Osteoblast (primary cell): ENCODE results near the gene TM2D3. TPM values are rescaled to one million over a fixed set of nuclear protein-coding genes. Genes with fewer than 3 reads are reported as not detected.
A peak's percentile ranks its signal among the peaks of the same experiment; 100 is the strongest.

Experiments
- DNase-seq: peaks from one replicate; pipeline ENCODE4 v3.0.0; 2011; ENCODE audit warnings: low spot score, mixed read lengths; ENCODE audit not compliant: insufficient read length; ENCODE audit errors: missing footprints
- H2AFZ ChIP-seq: 2 replicates; pipeline ENCODE4 v1.6.0; 2011; ENCODE audit warnings: mild to moderate bottlenecking, low read length
- H3K27ac ChIP-seq: 2 replicates; pipeline ENCODE4 v1.5.1; 2011; ENCODE audit warnings: mild to moderate bottlenecking, low read depth, low read length, moderate library complexity
- H3K27me3 ChIP-seq: 2 replicates; pipeline ENCODE4 v1.6.0; 2012; ENCODE audit warnings: mild to moderate bottlenecking, control low read depth, inconsistent platforms, low read length, moderate library complexity; ENCODE audit not compliant: insufficient read depth
- H3K36me3 ChIP-seq: 2 replicates; pipeline ENCODE4 v1.5.1; 2011; ENCODE audit warnings: mild to moderate bottlenecking, low read length, control low read depth, moderate library complexity; ENCODE audit not compliant: insufficient read depth
- H3K4me1 ChIP-seq: 2 replicates; pipeline ENCODE4 v1.5.1; 2011; ENCODE audit warnings: mild to moderate bottlenecking, low read length, control low read depth, moderate library complexity; ENCODE audit not compliant: insufficient read depth
- H3K4me2 ChIP-seq: 2 replicates; pipeline ENCODE4 v1.6.0; 2011; ENCODE audit warnings: mild to moderate bottlenecking, low read length; ENCODE audit not compliant: insufficient read depth
- H3K4me3 ChIP-seq: fragments of 200-600 bp; sonication (generic); 3 replicates; pipeline ENCODE4 v1.5.1; 2012; ENCODE audit warnings: mild to moderate bottlenecking, low read length, inconsistent platforms; ENCODE audit not compliant: insufficient read depth
- H3K79me2 ChIP-seq: 2 replicates; pipeline ENCODE4 v1.6.0; 2012; ENCODE audit warnings: mild to moderate bottlenecking, low read length, control low read depth, inconsistent platforms; ENCODE audit not compliant: insufficient read depth
- H3K9me3 ChIP-seq: 2 replicates; pipeline ENCODE4 v1.5.1; 2011; ENCODE audit warnings: low read depth, low read length, control low read depth
- H4K20me1 ChIP-seq: 2 replicates; pipeline ENCODE4 v1.6.0; 2012; ENCODE audit warnings: mild to moderate bottlenecking, low read length, control low read depth; ENCODE audit not compliant: insufficient read depth
- CTCF ChIP-seq: IDR thresholded peaks from 2 replicates; pipeline ENCODE4 v1.5.1; 2011; ENCODE audit warnings: mild to moderate bottlenecking, low read depth, low read length, moderate library complexity; ENCODE audit errors: extremely low read depth
- total RNA-seq: library from RNA; depleted of rRNA; stranded (reverse); fragments of >200 nt; gene quantifications from 2 replicates; pipeline ENCODE4 v1.2.3, GENCODE V29; 2012

The TM2D3 gene
- total RNA-seq, 1 donor: 32.6 TPM

DNA sequence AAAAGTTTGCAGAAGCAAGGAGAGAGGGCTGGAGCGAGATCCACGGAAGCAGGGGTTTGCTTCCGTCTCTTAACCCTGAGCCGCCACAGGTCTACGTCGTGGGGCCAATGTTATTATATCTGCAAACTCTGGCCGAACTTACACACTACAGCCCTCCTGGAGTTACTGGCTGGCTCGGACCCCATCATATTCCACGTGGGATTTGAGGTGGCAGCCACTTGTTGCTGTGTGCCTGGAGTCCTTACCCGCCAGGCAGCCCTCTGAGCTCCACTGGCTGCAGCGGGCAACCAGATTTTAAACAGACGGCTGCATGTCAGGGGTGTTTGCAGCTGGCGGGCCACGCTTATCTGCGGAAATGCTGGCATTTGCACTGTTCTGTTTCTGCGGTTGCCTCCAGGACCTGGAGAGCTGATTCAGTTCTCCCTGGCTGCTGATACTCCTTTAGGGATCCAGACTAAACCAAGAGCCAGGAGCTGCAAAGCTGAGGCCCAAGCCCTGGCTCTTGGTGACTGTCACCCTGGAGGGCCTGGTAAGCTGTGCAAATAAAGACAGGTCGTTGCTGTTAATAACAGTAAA lies 34.7 kb downstream of the TM2D3 start:
- peak; percentile 61 for DNase-seq
- Histone ChIP-seq H3K27ac (no peak overlapping the region), H3K27me3 (no peaks in the 10 kb centered on the region), H4K20me1 (no peaks in the 10 kb centered on the region), H3K79me2 (no peaks in the 10 kb centered on the region), H3K9me3 (no peaks in the 10 kb centered on the region), H2AFZ (no peak overlapping the region), H3K4me2 (no peak overlapping the region), H3K36me3 (no peaks in the 10 kb centered on the region), H3K4me1 (peaks cover 10% of the 10 kb centered on the region), H3K4me3 (no peak overlapping the region)
- no peak for TF ChIP-seq CTCF

DNA sequence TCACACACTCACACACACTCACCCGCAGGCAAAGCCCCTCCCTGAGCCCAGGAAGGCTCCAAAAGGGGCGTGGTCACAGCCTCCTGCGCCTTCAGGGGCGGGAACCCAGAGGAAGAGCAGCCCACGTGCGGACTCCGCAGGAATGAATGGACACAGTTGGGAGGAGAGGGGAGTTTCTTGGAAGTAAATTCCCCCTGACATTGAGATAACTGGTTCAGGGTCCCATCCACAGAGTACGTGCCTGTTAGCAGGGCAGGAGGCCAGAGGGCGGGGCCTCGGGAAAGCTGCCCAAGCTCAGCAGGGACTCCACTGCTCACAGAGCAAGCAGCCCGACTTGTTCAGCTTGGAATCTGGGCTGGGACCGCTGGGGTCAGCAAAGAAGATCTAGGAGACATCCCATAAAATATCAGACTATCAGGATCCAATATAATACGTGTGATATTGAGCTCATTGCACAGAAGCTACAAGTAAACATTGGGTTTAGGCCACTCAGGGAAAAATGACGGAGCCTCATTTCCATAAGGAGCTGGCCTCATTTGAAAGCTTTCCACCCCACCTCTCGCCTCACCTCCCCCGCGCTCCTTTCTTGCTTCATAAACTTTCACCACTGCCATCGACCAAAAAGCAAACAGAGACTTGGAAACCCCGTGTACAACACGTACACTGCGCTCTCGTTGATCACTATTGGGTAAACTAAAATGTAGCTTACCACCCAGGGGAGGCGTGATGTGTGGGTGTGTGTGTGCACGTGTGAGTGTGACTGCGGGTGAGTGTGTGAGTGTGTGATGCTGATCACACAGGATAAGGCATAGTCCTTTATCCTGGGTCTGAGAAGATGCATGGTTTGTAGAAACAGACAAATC lies 36.0 kb downstream of the TM2D3 start:
- peak overlapping the region; percentile 66 for H2AFZ ChIP-seq
- no peak overlapping the region for H3K27ac ChIP-seq
- peak; percentile 97 for DNase-seq
- no peaks in the 10 kb centered on the region for H3K27me3 ChIP-seq
- H3K4me3 ChIP-seq: peak overlapping the region; percentile 55
- peak overlapping the region; percentile 76 for H3K4me2 ChIP-seq
- no peaks in the 10 kb centered on the region for H3K79me2 ChIP-seq
- H3K9me3 ChIP-seq: no peaks in the 10 kb centered on the region
- H3K36me3 ChIP-seq: no peaks in the 10 kb centered on the region
- peaks cover 10% of the 10 kb centered on the region for H3K4me1 ChIP-seq
- no peaks in the 10 kb centered on the region for H4K20me1 ChIP-seq
- no peak for TF ChIP-seq CTCF

DNA sequence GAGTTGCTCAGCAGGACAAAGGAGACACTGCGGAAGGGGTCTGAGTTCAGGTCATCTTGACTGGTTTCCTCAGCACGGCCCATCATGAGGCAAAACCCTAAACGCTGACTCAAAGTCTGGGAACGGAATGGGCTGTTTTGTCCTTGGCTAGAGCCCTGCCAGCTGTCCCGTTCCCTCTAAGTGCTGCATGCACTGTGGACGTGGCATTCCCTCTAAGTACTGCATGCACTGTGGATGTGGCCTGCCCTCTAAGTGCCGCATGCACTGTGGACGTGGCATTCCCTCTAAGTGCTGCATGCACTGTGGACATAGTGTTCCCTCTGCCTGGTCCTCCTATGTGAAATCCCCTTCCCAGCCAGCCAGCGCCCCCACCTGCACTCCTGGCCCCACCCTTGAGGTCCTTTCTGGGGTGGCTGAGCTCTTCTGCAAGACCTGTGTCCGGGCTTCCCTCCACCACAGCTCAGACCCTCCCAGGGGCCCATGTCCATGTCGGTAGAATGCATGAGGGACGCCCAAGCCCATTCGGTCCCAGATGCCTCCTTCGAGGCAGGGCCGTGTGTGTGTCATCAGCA lies 36.7 kb downstream of the TM2D3 start:
- Histone ChIP-seq H2AFZ (peak overlapping the region; percentile 66), H3K9me3 (no peaks in the 10 kb centered on the region), H3K27ac (no peak overlapping the region), H3K4me2 (peak overlapping the region; percentile 76), H4K20me1 (no peaks in the 10 kb centered on the region), H3K36me3 (no peaks in the 10 kb centered on the region), H3K4me3 (peak overlapping the region; percentile 55), H3K4me1 (peaks cover 10% of the 10 kb centered on the region), H3K27me3 (no peaks in the 10 kb centered on the region), H3K79me2 (no peaks in the 10 kb centered on the region)
- TF ChIP-seq CTCF: no peak
- peak; percentile 66 for DNase-seq

DNA sequence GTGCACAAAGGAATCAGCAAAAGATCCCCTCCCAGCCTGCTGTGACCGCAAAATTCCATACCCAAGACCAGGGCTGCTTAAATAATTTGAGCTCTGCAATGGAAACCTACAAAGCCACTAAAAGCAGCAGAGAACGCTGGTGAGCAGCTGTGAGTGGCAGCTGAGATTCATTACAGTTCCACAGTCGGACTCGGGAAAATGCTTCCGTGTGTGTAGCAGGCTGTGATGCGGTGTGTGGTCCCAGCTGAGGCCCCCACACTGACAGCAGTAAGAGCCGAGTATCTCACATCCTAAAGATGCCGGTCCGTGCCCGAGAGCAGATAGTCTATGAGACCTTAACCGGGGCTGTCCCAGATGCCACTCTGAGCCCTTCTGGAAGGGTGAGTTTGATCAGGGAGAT lies 37.4 kb downstream of the TM2D3 start:
- no peak overlapping the region for H3K27ac ChIP-seq
- H3K4me3 ChIP-seq: no peak overlapping the region
- H3K79me2 ChIP-seq: no peaks in the 10 kb centered on the region
- no peak overlapping the region for H2AFZ ChIP-seq
- H3K4me1 ChIP-seq: peaks cover 10% of the 10 kb centered on the region
- H3K4me2 ChIP-seq: no peak overlapping the region
- no peaks in the 10 kb centered on the region for H4K20me1 ChIP-seq
- no peaks in the 10 kb centered on the region for H3K27me3 ChIP-seq
- peak; percentile 78 for DNase-seq
- no peaks in the 10 kb centered on the region for H3K36me3 ChIP-seq
- H3K9me3 ChIP-seq: no peaks in the 10 kb centered on the region
- no peak for TF ChIP-seq CTCF
